ENCODE data around the gene CDH24. TPM values are rescaled to one million over a fixed set of nuclear protein-coding genes. Genes with fewer than 3 reads are reported as not detected.
A peak's percentile ranks its signal among the peaks of the same experiment; 100 is the strongest.

CDH24 gene
- total and polyA plus RNA-seq, 2 of the 13 experiments (the other 11 are each of a cell fraction or from before 2014, with no cell fraction given), result 0.69 to 0.99 TPM

GRCh38 chr14:23095196-23096108 lies 38.1 kb upstream of the CDH24 start, which contains the start of gene C14orf119 (continued):
- TF ChIP-seq, protein P1, sequence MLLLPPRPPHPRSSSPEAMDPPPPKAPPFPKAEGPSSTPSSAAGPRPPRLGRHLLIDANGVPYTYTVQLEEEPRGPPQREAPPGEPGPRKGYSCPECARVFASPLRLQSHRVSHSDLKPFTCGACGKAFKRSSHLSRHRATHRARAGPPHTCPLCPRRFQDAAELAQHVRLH (CRISPR knock-in tag; IDR thresholded peaks at IDR 0.05; ENCODE audit: borderline replicate concordance, low read depth), result peak; percentile 65; the same call in 1 of the 2 replicates
- no peak for TF ChIP-seq MBNL3 (CRISPR knock-in tag; conservative IDR thresholded peaks at IDR 0.05)
- no peak for TF ChIP-seq KDM1A (CRISPR knock-in tag; IDR thresholded peaks at IDR 0.05)
- peak; percentile 64; the same call in 1 of the 2 replicates for TF ChIP-seq ZNF44 (CRISPR knock-in tag; IDR thresholded peaks at IDR 0.05)
- no peak for TF ChIP-seq ZNF367 (CRISPR knock-in tag; IDR thresholded peaks at IDR 0.05; ENCODE audit: borderline replicate concordance)
- peak; percentile 18 for TF ChIP-seq TMF1 (CRISPR knock-in tag; IDR thresholded peaks at IDR 0.05; ENCODE audit: low read depth)
- TF ChIP-seq ZNF143 (CRISPR knock-in tag; IDR thresholded peaks at IDR 0.05), result peak; percentile 88
- TF ChIP-seq YEATS2 (CRISPR knock-in tag; IDR thresholded peaks at IDR 0.05; ENCODE audit: borderline replicate concordance), result peak; percentile 98
- TF ChIP-seq, protein P2, sequence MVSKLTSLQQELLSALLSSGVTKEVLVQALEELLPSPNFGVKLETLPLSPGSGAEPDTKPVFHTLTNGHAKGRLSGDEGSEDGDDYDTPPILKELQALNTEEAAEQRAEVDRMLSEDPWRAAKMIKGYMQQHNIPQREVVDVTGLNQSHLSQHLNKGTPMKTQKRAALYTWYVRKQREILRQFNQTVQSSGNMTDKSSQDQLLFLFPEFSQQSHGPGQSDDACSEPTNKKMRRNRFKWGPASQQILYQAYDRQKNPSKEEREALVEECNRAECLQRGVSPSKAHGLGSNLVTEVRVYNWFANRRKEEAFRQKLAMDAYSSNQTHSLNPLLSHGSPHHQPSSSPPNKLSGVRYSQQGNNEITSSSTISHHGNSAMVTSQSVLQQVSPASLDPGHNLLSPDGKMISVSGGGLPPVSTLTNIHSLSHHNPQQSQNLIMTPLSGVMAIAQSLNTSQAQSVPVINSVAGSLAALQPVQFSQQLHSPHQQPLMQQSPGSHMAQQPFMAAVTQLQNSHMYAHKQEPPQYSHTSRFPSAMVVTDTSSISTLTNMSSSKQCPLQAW (CRISPR knock-in tag; IDR thresholded peaks at IDR 0.05), result peak; percentile 72
- TF ChIP-seq FOXP4 (CRISPR knock-in tag; IDR thresholded peaks at IDR 0.05), result 0 out of 2 replicates have a peak, but pooled peaks have one; percentile 17
- peak; percentile 94 for TF ChIP-seq SAP130 (CRISPR knock-in tag; IDR thresholded peaks at IDR 0.05; ENCODE audit: low read depth)
- TF ChIP-seq, protein P3, sequence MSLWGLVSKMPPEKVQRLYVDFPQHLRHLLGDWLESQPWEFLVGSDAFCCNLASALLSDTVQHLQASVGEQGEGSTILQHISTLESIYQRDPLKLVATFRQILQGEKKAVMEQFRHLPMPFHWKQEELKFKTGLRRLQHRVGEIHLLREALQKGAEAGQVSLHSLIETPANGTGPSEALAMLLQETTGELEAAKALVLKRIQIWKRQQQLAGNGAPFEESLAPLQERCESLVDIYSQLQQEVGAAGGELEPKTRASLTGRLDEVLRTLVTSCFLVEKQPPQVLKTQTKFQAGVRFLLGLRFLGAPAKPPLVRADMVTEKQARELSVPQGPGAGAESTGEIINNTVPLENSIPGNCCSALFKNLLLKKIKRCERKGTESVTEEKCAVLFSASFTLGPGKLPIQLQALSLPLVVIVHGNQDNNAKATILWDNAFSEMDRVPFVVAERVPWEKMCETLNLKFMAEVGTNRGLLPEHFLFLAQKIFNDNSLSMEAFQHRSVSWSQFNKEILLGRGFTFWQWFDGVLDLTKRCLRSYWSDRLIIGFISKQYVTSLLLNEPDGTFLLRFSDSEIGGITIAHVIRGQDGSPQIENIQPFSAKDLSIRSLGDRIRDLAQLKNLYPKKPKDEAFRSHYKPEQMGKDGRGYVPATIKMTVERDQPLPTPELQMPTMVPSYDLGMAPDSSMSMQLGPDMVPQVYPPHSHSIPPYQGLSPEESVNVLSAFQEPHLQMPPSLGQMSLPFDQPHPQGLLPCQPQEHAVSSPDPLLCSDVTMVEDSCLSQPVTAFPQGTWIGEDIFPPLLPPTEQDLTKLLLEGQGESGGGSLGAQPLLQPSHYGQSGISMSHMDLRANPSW (CRISPR knock-in tag; IDR thresholded peaks at IDR 0.05; ENCODE audit: borderline replicate concordance), result peak; percentile 67
- peak; percentile 89 for TF ChIP-seq PHF8 (CRISPR knock-in tag; IDR thresholded peaks at IDR 0.05)
- TF ChIP-seq DRAP1 (CRISPR knock-in tag; IDR thresholded peaks at IDR 0.05), result peak; percentile 81
- TF ChIP-seq ZNF569 (CRISPR knock-in tag; IDR thresholded peaks at IDR 0.05; ENCODE audit: borderline replicate concordance), result no peak
- no peak; the same call in 1 of the 2 replicates for TF ChIP-seq ZNF34 (CRISPR knock-in tag; IDR thresholded peaks at IDR 0.05; ENCODE audit: borderline replicate concordance)
- no peak; the same call in 1 of the 2 replicates for TF ChIP-seq AKAP8 (CRISPR knock-in tag; IDR thresholded peaks at IDR 0.05)
- 0 out of 2 replicates have a peak, but pooled peaks have one; percentile 4 for TF ChIP-seq KDM3A (CRISPR knock-in tag; IDR thresholded peaks at IDR 0.05; ENCODE audit: low read depth)
- 0 out of 2 replicates have a peak, but pooled peaks have one; percentile 71 for TF ChIP-seq ZNF83 (CRISPR knock-in tag; IDR thresholded peaks at IDR 0.05; ENCODE audit: borderline replicate concordance)
- TF ChIP-seq, protein P4, sequence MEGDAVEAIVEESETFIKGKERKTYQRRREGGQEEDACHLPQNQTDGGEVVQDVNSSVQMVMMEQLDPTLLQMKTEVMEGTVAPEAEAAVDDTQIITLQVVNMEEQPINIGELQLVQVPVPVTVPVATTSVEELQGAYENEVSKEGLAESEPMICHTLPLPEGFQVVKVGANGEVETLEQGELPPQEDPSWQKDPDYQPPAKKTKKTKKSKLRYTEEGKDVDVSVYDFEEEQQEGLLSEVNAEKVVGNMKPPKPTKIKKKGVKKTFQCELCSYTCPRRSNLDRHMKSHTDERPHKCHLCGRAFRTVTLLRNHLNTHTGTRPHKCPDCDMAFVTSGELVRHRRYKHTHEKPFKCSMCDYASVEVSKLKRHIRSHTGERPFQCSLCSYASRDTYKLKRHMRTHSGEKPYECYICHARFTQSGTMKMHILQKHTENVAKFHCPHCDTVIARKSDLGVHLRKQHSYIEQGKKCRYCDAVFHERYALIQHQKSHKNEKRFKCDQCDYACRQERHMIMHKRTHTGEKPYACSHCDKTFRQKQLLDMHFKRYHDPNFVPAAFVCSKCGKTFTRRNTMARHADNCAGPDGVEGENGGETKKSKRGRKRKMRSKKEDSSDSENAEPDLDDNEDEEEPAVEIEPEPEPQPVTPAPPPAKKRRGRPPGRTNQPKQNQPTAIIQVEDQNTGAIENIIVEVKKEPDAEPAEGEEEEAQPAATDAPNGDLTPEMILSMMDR (CRISPR knock-in tag; IDR thresholded peaks at IDR 0.05), result peak; percentile 16; the same call in 1 of the 2 replicates
